Measurements from ENCODE around the gene POLDIP2. TPM values are rescaled to one million over a fixed set of nuclear protein-coding genes. Genes with fewer than 3 reads are reported as not detected.

Gene POLDIP2
- total and polyA plus RNA-seq, 9 of the 15 experiments (the other 6 are each of a cell fraction or from before 2014, with no cell fraction given): 22.0 to 137 (median 104) TPM

DNA sequence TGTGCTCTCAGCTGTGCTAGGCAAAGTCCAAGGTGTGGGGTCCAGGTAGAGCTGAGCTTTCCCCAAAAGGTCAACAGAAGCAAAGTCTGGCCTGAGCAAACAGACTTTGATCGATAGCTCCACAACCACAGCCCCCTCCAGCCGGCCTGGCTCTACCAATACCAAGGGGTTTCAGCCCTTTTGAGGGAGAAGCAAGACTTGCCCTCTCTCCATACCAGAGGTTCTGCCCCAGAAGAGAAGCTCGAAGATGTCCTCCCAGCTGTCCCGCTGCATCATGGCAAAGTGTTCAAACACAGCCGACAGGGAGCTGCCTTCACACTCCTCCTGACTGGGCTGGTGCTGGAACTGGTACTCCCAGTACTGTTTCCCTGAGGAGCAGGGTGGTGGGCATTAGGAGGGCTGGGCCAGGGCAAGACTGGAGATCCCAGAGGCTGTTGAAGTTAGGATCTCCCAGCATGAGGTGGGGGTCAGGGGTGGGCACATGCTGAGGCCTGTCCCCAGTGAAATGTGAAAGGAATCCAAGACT lies 11.0 kb upstream of the POLDIP2 start (continued):
- TF ChIP-seq ZNF395 (CRISPR knock-in tag; IDR thresholded peaks at IDR 0.05) (no peak), ZNF224 (CRISPR knock-in tag; IDR thresholded peaks at IDR 0.05) (no peak), ZNF324 (CRISPR knock-in tag; IDR thresholded peaks at IDR 0.05) (no peak), RERE (CRISPR knock-in tag; IDR thresholded peaks at IDR 0.05; ENCODE audit: borderline replicate concordance) (no peak), KLF10 (CRISPR knock-in tag; IDR thresholded peaks at IDR 0.05) (no peak), ZFX (CRISPR knock-in tag; IDR thresholded peaks at IDR 0.05) (no peak)

All from K562 (cell line).